Skeletal muscle satellite cell (primary cell): Measurements from ENCODE around the gene GPR37.

Experiments
- H3K27me3 ChIP-seq: 2 replicates; pipeline ENCODE4 v1.7.0; 2013; ENCODE audit warnings: low read length; ENCODE audit not compliant: control insufficient read depth, insufficient read depth
- H3K36me3 ChIP-seq: 2 replicates; pipeline ENCODE4 v1.7.0; 2013; ENCODE audit warnings: mild to moderate bottlenecking, control low read depth, low read length; ENCODE audit not compliant: insufficient read depth
- H3K4me1 ChIP-seq: 2 replicates; pipeline ENCODE4 v1.7.0; 2013; ENCODE audit warnings: low read length; ENCODE audit not compliant: control insufficient read depth, insufficient read depth
- H3K4me2 ChIP-seq: 2 replicates; pipeline ENCODE4 v1.7.0; 2013; ENCODE audit warnings: mild to moderate bottlenecking, low read length
- H3K4me3 ChIP-seq: 2 replicates; pipeline ENCODE4 v1.7.0; 2013; ENCODE audit warnings: low read length
- H3K9ac ChIP-seq: 2 replicates; pipeline ENCODE4 v1.7.0; 2013; ENCODE audit warnings: mild to moderate bottlenecking, low read depth, low read length, moderate library complexity
- H3K9me3 ChIP-seq: replicated peaks from 2 replicates; pipeline ENCODE4 v1.7.0; 2013; ENCODE audit warnings: mild to moderate bottlenecking, control low read depth, low read length

GPR37 gene

DNA sequence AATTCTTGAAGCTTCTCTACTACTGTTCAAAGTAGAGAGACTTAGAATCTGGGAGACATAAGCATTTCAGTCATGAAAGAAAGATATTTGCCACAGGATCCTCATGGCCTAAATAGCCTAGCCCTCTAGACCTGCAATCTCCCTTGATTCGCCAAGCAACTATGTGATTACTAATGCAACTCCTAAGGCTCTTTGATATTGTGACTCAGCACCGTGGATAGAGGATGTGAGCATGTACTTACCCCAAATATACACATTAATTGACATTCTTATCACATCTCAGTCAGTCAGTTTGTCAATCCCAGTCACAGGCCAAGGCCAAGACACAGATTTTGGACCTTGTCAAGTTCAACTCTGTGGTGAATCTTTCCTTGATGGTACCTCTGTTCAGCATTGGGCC is 42.6 kb downstream of the GPR37 start:
- no peak overlapping the region for H3K4me2 ChIP-seq
- no peaks in the 10 kb centered on the region for H3K36me3 ChIP-seq
- H3K9ac ChIP-seq: no peak overlapping the region
- peaks cover 36% of the 10 kb centered on the region for H3K4me1 ChIP-seq
- H3K27me3 ChIP-seq: no peaks in the 10 kb centered on the region
- no peaks in the 10 kb centered on the region for H3K9me3 ChIP-seq
- no peak overlapping the region for H3K4me3 ChIP-seq

DNA sequence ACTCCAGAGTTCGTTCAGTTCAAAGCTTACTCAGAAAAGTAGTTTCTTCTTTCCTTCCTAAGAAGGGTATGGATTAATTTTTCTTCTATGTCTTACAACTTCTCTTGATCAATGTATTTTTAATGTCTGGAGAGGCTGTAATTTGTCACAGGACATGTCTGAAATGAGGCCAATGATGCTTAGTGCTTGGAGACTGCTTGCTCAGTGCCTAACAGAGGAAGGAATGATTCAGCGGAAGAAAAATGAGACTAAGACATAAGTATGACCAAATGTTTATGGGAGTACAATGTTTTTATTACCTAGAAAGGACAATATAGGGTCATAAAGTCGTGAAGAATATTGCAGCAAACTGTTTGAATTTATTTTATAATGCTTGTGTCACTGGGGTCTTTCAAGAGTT is 43.3 kb downstream of the GPR37 start:
- peaks cover 36% of the 10 kb centered on the region for H3K4me1 ChIP-seq
- H3K4me2 ChIP-seq: no peak overlapping the region
- H3K9ac ChIP-seq: no peak overlapping the region
- no peaks in the 10 kb centered on the region for H3K9me3 ChIP-seq
- no peaks in the 10 kb centered on the region for H3K36me3 ChIP-seq
- no peaks in the 10 kb centered on the region for H3K27me3 ChIP-seq
- no peak overlapping the region for H3K4me3 ChIP-seq

DNA sequence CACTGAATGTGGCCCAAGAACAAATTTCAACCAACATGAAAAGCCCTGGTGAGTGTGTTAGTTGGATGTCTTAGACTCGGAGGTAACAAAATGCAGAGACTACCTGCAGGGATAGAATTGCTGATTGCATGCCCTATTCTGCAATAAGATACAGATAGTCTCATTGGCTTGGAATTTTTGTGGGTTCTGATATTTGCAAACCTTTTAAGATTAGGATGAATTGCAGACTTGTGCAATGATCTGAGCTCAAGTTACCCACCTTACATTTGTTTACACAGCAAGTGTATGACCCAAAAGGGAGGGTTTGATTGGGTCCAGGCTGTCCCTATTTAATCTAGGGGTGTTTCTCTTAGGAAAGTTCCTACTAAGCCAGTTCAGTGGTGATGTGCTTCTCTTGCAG is 45.4 kb downstream of the GPR37 start:
- H3K27me3 ChIP-seq: no peaks in the 10 kb centered on the region
- peaks cover 31% of the 10 kb centered on the region for H3K4me1 ChIP-seq
- H3K9me3 ChIP-seq: no peaks in the 10 kb centered on the region
- no peak overlapping the region for H3K4me3 ChIP-seq
- H3K9ac ChIP-seq: no peak overlapping the region
- H3K4me2 ChIP-seq: no peak overlapping the region
- no peaks in the 10 kb centered on the region for H3K36me3 ChIP-seq

DNA sequence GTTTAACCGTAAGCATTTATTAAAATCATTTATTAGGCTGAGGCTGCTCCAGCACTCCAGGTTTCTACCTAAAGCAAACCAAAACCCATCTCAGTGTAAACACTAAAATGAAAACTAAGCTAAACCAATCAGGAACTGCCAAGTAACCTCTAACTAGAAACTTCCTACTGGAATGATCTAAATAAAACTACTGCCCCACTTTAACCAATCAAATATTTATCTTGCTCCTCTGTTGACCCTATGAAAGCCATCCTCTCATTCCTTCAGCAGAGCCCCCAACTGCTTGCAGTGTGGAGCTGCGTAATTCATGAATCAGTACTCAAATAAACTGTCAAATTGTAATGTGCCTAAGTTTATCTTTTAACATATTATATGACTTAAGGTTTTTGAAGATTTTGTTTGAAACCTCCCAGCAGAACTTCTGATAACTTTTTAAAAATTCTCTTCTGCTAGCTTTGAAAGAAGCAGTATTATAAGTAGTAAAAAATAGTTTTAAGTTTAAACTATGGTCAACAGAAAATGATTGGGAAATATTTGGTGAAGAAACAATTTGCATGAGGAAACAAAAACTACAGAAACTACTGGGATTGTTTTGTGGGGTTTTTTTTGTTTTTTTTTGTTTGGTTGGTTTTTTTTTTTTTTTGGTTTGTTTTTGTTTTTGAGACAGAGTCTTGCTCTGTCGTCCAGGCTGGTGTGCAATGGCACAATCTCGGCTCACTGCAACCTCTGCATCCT is 47.4 kb downstream of the GPR37 start:
- no peak overlapping the region for H3K4me3 ChIP-seq
- no peak overlapping the region for H3K4me2 ChIP-seq
- H3K36me3 ChIP-seq: no peaks in the 10 kb centered on the region
- peaks cover 28% of the 10 kb centered on the region for H3K4me1 ChIP-seq
- no peaks in the 10 kb centered on the region for H3K27me3 ChIP-seq
- H3K9me3 ChIP-seq: no peaks in the 10 kb centered on the region
- H3K9ac ChIP-seq: no peak overlapping the region

DNA sequence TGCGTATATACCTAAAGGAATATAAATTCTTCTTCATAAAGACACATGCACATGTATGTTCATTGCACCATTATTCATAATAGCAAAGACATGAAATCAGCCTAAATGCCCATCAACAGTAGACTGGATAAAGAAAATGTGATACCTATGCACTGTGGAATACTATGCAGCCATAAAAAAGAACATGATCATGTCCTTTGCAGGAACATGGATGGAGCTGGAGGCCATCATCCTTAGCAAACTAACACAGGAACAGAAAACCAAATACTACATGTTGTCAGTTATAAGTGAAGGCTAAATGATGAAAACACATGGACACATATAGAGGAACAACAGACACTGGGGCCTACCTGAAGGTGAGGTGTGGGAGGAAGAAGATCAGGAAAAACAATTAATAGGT is 48.7 kb downstream of the GPR37 start:
- Histone ChIP-seq H3K4me3 (no peak overlapping the region), H3K27me3 (no peaks in the 10 kb centered on the region), H3K4me1 (peaks cover 26% of the 10 kb centered on the region), H3K9me3 (no peaks in the 10 kb centered on the region), H3K4me2 (no peak overlapping the region), H3K9ac (no peak overlapping the region), H3K36me3 (no peaks in the 10 kb centered on the region)

DNA sequence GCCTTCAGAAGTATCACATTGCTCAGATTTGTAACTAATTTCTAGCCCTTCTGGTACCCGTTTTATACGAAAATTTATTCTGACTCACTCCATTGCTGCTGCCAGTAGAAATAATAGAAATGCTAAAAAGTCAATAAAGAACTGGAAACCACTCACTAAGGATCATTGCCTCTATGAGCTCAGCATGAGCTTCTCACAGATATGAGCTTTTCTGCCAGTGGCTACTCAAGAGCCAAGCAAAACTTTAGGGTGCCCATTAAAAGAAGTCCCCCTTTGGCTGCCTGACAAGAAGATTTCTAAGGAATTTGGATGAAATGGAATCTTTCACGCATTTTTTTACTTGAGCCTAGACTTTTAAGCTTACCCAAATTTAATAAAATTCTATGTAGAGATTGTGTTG is 52.5 kb downstream of the GPR37 start:
- no peaks in the 10 kb centered on the region for H3K36me3 ChIP-seq
- no peak overlapping the region for H3K4me3 ChIP-seq
- no peaks in the 10 kb centered on the region for H3K9me3 ChIP-seq
- H3K4me2 ChIP-seq: no peak overlapping the region
- no peaks in the 10 kb centered on the region for H3K27me3 ChIP-seq
- no peak overlapping the region for H3K9ac ChIP-seq
- peaks cover 14% of the 10 kb centered on the region for H3K4me1 ChIP-seq

DNA sequence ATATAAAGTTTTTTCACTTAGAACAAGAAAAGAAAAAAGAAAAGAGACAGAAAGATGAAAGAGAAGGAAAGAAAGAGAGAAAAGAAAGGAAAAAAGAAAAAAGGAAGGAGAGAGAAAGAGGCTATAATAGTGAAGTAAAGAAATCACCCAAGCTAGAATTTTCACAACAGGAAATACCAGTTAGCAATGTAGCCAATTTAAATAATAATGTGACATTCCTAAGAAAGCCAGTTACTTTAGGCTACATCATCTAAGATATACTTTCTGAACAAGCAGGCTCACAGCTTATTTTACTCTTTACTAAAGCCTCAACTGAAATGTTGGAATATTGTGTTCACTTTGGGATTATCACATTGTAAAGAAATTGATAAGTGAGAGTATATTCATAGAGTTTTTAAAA is 53.6 kb downstream of the GPR37 start:
- peaks cover 14% of the 10 kb centered on the region for H3K4me1 ChIP-seq
- no peak overlapping the region for H3K4me3 ChIP-seq
- H3K9ac ChIP-seq: no peak overlapping the region
- no peaks in the 10 kb centered on the region for H3K36me3 ChIP-seq
- no peak overlapping the region for H3K4me2 ChIP-seq
- H3K27me3 ChIP-seq: no peaks in the 10 kb centered on the region
- H3K9me3 ChIP-seq: no peaks in the 10 kb centered on the region

DNA sequence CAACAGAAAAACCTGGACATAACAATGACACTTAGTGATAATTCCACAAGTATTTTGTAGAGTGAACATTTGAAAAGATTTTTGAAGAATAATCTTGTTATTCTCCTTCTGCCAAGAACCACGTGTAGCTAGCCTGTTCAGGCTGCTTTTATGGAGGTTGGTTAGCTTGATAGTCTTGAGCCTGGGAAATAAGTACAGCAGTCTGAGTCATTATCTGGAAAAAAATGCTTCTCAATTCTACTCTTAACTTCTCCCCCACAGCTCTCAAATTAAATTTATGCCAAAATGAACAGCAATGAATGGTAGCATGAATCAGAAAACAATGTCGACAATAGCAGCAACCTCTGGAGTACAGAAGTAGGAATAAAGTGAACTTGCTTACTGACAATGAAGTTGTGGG is 63.2 kb downstream of the GPR37 start:
- Histone ChIP-seq H3K9ac (no peak overlapping the region), H3K4me3 (no peak overlapping the region), H3K9me3 (no peaks in the 10 kb centered on the region), H3K4me2 (no peak overlapping the region), H3K27me3 (no peaks in the 10 kb centered on the region), H3K4me1 (no peaks in the 10 kb centered on the region), H3K36me3 (no peaks in the 10 kb centered on the region)

GRCh38 chr7:124701955-124702354 is 63.6 kb downstream of the GPR37 start:
- no peak overlapping the region for H3K4me3 ChIP-seq

GRCh38 chr7:124700655-124701054 is 64.9 kb downstream of the GPR37 start:
- H3K36me3 ChIP-seq: no peaks in the 10 kb centered on the region
- no peaks in the 10 kb centered on the region for H3K9me3 ChIP-seq
- no peak overlapping the region for H3K4me2 ChIP-seq
- no peak overlapping the region for H3K4me3 ChIP-seq
- H3K9ac ChIP-seq: no peak overlapping the region
- no peaks in the 10 kb centered on the region for H3K27me3 ChIP-seq
- H3K4me1 ChIP-seq: no peaks in the 10 kb centered on the region

More at GRCh38 chr7:124701955-124702354, 63.6 kb downstream of the GPR37 start:
- Histone ChIP-seq H3K9me3 (no peaks in the 10 kb centered on the region), H3K4me1 (no peaks in the 10 kb centered on the region), H3K9ac (no peak overlapping the region), H3K27me3 (no peaks in the 10 kb centered on the region), H3K4me2 (no peak overlapping the region), H3K36me3 (no peaks in the 10 kb centered on the region)

- Histone ChIP-seq H3K4me2 (no peak overlapping the region), H3K4me1 (no peaks in the 10 kb centered on the region), H3K9ac (no peak overlapping the region), H3K27me3 (no peaks in the 10 kb centered on the region), H3K9me3 (no peaks in the 10 kb centered on the region), H3K4me3 (no peak overlapping the region), H3K36me3 (no peaks in the 10 kb centered on the region)
Measured at GRCh38 chr7:124698964-124699363, 66.6 kb downstream of the GPR37 start.

- H3K9ac ChIP-seq: no peak overlapping the region
Measured at GRCh38 chr7:124697746-124698145, 67.8 kb downstream of the GPR37 start.

More at GRCh38 chr7:124697746-124698145, 67.8 kb downstream of the GPR37 start:
- Histone ChIP-seq H3K4me1 (no peaks in the 10 kb centered on the region), H3K27me3 (no peaks in the 10 kb centered on the region), H3K4me3 (no peak overlapping the region), H3K9me3 (no peaks in the 10 kb centered on the region), H3K4me2 (no peak overlapping the region), H3K36me3 (no peaks in the 10 kb centered on the region)
